HG03565 (cell line): ENCODE data around the gene SUN2.

Experiments
- ATAC-seq: cut with Tn5 transposase; IDR thresholded peaks from one replicate; pipeline ENCODE4 v1.9.1; 2021; ENCODE audit warnings: mild to moderate bottlenecking, moderate library complexity; ENCODE audit not compliant: unreplicated experiment

Gene SUN2

DNA sequence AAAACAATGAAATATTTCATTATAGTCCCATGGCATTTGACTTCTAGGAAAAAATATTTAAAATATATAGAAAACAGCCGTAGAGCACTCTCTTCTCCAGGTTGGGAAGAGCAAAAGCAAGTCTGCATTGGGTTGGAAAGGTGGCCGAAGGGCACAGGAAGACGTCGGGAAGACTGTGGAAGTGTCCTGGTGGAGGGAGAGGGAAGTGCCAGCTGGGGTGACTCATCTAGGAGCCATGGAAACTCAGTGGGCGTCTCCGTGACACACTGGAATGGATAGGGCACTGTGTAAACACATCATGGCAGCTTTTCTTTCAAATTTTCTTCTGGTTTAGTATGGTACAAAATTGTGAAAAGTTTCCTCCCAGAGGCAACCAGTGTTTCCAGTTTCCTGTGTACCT, 37.4 kb downstream of the SUN2 start:
- ATAC-seq: no peak

DNA sequence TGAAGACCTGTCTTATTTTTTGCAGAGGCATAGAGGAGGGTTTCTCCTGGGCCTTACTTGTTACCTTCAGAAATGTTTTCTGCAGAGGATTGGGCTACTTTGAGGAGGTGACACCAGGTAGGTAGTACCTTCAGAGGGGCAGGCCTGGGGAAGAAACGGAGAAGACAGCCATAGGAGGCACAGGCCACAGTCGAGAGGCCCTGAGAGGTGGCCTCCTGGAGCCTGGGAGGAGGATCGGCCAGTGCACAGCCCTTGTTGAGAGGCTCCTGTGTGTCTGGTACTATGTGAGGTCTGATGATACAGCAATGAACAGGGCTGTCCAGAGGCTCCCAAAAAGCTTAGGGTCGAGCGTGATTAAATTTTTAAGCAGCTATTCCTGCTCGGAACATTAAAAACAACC, 38.6 kb downstream of the SUN2 start:
- no peak for ATAC-seq

DNA sequence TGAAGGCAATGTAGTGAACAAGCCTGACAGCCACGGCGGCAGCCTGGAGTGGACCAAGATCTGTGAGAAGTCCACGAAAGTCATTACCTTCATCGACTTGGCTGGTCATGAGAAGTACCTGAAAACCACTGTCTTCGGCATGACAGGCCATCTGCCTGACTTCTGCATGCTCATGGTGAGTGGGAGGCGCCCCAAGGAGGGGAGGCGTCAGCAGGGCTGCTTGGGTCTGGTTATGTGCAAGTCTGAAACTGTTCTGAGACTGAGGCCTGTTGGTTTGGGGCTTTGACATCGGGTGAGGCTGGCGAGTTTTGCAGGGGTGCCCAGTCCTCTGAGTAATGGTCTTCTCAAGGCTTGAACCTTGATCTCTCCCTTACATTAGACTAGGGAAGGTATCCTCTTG, 39.0 kb downstream of the SUN2 start:
- no peak for ATAC-seq

DNA sequence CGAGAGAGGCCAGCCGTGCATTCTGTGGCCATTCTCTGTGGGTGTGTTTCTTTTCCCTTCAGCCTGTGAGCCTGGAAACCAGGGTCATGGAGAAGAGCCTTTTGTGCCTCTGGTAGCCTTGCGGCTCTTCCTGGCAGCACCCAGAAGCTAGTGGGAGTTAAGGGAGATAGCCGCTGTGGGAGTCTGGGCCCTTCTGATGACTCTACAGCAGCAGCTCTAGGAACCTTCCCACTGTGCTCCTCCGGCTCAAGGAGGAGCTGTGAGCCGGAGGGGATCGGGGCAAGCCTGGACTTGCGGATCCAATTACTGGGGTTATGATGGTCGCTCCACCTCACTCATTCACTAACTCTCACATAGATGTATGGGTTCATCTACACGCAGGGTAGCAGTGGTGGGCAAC, 39.5 kb downstream of the SUN2 start:
- no peak for ATAC-seq

DNA sequence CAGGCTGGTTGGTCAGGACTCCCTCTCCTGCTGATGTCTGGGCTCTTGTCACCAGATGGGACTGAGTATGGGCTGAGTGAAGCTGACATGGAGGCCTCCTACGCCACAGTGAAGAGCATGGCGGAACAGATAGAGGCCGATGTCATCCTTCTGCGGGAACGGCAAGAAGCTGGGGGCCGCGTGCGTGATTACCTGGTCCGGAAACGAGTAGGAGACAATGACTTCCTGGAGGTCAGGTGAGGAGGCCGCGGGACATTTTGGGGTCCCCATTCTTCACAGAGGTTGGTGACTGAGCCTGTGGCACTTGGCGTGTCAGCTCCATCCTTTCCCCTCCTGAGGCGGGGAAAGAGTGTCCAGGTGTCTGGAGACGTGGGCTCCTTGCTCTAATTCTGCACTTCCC, 39.9 kb downstream of the SUN2 start:
- ATAC-seq: no peak

DNA sequence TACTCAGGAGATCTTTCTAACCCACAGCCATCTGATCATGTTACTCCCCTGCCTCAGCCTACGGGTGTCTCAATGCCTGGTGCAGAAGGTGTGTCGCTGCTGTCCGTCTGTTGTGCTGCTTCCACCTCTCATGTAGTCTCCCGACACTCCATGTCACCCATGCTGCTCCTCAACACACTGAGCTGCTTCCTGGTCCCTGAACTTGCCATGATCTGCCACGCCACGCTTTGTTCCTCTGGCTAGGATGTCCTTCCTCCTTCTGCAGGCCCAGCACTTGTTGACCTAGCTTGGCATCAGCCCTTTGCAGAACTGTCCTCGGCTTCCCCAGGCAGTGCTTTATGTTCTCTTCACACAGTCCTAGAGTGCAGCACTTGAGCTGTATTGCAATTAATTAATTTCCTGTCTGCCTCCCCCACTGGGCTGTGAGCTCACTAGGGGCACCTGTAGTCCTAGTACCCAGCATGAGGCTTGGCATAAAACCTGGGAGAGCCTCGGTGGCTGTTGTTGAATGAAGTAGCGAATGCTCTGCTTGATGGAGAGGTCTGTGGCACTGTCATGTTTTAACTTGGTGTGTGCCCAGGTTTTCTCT, 40.5 kb downstream of the SUN2 start:
- ATAC-seq: no peak

DNA sequence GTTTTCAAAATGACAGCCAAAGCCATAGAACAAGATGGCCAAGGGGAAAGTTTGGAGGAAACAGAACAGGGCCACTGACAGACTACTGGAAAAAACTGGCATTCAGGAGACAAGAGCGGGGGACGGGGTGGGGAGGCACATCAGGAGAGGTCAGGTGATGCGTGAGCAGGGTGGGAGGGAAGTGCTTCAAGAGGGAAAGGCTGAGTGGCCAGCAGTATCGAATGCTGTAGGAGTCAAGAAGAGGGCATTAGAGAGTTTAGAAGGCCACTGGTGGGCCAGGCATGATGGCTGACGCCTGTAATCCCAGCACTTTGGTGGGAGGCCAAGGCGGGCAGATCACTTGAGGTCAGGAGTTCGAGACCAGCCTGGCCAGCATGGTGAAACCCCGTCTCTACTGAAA, 41.9 kb downstream of the SUN2 start:
- no peak for ATAC-seq

DNA sequence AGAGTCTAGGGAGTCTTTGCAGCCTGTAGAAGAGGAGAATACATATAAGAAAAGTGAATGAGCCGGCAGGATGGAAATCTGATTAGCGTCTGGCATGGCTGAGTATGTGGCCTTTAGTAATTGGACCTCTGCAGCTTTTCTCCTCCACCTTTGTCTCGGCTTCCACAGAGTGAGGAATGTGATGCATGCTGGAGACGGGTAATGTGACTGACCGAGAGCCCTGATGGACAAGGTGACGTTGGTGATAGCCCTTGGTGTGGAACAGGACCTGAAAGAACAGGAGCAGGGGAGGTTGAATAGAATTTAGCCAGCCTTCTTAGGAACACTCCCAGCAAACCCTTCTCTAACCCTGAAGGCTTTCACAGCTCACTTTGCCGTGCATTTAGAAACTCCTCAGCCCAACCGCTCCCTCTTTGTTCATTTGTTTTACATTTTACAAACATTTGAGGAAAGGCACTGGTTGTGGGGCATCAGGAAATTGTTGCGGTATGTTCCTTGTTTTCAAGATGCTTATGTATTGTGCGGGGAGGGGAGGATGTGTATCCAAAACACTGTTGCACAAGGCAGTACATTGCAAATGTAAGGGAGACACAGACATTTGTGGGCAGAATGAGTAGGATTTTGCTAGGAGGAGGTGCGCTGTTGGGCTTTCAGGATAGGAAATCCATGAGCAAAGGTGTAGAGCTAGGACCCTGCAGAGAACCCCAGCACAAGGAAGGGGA, 43.2 kb downstream of the SUN2 start:
- ATAC-seq: no peak

DNA sequence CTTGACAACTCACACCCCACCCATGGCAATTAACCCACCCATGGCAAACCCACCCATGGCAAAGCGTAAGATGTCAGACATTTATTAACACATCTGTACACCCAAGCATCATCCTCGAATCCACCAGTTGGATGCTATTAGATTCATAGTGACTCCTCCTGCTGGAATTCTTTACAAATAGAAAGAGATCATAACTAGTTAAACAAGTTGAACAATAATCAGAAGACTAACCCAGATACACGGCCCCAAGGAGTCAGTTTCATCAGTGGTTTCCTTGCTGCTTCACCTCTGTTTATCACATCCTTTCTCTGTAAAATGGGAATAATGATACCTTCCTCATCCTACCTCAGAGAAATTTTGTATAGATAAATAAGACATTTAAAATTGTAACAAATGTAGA, 44.9 kb downstream of the SUN2 start:
- ATAC-seq: no peak

DNA sequence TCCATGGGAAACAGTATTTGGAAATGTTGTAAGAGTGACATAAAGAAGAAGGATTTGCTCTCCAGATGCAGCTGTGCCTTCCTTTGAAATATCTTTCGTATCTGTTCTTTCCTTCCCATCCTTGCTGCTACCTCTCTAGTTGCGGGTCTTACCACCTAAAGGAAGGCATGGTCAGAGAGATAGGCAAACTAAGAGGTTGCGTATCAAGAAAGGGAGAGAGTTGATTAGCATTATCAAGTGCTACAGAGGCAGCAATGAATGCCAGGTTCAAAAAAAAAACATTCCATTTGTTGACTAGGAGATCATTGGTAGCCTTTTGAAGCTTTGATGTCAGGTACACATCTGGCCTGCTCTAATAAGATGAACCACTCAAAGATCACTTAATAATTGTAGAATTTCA, 45.4 kb downstream of the SUN2 start:
- ATAC-seq: no peak

DNA sequence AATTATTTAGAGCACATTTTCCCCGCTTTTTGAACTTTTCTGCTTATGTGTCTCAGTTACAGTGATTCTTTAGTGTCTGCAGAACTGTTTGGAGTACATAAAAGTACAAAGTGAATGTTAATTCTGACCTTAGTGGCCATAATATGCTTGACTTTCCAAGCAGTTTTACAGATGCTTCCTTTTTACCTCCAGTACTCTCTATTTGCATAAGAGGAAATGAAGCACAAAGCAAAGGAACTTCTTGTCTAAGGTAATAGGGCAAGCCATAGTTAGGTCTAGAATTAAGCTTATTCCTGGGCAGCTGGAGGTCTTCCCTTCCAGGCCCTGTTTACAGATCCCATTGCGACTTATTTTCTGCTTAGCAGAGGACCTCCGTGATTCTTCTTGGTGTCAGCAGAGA, 46.5 kb downstream of the SUN2 start:
- ATAC-seq: no peak

DNA sequence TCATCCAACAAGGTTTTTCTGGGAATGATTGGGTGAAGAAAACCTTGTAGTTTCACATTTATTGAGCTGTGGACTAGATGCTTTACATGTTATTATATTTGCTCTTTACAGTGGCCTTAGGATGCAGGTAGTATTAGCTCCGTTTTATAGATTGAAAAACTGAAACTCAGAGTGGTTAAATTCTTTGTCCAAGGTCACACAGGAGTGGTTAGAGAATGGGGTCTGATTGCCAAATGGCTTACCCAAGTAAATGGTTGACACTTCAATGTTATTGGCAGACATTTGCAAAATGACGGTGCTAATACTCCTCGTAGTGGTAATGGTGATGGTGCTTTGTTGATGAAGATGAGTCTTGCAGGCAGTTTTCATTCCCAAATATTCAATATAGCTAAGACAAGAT, 47.8 kb downstream of the SUN2 start:
- no peak for ATAC-seq

DNA sequence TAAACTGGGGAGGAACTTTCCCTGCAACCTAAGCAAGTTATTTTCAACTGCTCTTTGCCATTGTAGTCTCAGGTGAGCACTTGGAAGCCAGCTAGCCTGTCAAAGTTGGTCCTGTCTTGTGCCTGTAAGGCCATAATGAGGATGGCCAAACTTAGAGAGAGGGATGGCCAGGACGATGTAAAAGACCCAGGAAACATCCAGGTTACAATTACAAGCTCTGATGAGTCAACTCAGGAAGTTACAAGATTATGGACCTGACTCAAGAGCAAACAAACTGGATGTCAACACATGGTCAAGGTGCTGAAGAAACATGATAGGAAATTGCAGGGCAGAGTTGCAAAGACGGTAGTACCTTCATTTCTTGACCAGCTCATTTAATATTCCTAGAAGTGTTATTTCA, 48.5 kb downstream of the SUN2 start:
- ATAC-seq: no peak

DNA sequence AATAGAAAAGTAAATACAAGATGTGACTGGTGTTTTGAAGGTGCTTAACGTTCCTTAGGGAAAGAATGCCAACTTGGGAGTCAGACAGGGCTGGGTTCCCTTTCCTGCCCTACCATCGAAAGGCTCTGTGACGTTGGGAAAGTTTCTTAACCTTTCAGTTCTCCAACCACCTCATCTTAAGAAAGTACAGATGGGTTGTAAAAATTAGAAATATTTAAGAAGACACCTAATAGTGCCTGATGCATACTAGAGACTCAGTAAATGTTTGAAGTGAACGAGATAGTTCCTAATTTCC, 49.0 kb downstream of the SUN2 start:
- no peak for ATAC-seq

DNA sequence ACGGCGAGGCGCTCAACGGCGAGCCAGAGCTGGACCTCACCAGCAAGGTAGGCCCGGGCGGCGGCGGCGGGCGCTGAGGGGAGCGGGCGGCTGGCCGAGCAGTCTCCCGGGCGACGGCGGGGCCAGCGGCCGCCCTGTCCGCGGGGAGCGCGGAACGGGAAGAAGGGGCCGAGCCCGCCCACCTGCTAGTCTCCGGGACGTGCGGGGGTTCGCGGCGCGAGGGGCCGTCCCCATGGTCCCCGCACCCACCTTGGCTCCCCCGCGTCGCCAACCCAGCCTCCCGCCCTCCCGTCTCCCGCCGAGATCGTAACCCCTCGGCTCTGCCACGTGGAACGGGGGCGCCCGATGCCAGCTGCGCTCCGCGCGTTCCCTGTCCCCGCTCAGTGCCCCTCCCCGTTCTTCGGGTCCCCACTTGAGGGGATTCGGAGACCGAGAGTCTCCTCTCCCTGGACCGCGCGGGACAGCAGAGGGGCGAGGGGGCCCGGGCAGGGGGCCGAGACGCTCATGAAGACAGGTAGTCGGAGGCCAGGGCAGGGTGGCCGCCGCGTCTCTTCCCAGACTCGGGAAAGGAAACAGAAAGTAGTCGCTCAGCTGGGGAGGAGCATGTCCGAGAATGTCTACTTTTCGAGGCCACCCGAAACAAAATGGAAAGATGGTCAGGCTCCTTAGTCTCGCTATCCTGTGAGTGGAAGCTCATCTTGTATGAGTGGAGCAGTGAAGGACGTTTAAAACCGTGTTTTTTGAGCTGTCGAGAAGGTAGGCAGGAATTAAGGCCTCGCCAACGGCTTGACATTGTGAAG, 49.5 kb downstream of the SUN2 start:
- ATAC-seq: peak; percentile 5

DNA sequence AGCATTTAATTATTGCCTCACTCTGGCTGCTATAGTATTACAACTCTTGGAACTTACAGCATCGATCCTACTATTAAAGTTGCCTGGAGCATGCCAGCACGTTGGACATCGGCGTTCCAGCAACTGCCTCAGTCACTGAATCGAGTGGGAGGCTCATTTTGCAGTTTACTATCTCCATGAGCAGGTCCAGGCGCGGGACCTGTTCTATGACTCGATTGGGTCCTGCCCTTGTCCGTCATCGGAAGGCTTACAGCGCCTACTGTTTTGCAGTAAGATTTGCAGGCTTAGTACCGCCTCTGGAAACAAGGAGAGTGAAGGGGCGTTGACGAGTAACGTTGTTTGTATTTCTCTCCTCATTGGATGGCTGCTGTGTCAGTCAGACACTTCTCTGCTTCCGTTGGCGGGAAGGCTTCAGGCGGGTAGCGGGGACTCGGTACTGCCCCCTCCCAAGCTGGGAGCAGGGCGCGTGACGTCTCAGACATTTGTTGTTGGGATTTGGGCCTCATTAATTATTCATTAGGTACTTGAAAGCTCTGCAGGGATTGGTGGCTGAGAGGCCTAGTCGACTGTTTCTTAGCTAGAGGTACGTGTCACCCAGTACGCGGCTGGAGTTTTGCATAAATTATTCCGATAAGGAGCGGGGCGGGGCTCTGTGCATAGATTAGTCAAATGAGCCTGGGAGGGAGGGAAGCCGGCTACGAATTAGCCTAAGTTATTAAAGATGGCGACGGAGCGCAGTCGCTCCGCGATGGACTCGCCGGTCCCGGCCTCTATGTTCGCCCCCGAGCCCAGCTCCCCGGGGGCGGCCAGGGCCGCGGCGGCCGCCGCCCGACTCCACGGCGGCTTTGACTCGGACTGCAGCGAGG, 50.3 kb downstream of the SUN2 start, which contains the start of gene GTPBP1:
Gene GTPBP1, plus strand, starts transcription at position 710 of the 866 bp plus-strand sequence. Its CDS starts 12 bp downstream, at position 722.
- peak; percentile 63 for ATAC-seq

DNA sequence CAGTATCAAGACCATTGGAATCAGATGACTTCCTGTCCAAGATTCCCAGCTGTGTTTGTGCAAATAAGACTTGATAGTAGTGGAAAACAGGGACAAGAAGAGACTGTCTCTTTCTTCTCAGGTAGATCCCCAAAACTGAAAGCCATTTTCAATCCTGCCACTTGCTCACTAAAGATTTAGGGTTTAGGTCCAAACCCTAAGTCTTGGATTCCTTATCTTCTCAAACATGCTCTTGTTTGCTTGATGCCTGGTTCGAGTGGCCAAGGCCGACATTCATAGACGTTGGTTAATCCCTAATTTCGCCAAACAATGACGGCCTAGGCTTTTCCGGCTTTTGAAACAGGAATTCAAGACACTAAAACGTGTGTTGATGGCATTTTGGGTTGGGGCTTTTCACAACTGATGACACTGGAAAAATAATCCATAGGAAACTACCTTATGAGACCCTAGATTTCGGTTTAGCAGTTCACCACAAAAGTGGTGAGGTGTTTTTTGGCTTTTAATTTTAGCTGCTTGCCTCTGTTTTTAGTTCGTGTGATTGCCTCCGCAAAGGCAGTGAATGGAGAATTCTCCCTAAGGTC, 51.1 kb downstream of the SUN2 start:
- no peak for ATAC-seq

DNA sequence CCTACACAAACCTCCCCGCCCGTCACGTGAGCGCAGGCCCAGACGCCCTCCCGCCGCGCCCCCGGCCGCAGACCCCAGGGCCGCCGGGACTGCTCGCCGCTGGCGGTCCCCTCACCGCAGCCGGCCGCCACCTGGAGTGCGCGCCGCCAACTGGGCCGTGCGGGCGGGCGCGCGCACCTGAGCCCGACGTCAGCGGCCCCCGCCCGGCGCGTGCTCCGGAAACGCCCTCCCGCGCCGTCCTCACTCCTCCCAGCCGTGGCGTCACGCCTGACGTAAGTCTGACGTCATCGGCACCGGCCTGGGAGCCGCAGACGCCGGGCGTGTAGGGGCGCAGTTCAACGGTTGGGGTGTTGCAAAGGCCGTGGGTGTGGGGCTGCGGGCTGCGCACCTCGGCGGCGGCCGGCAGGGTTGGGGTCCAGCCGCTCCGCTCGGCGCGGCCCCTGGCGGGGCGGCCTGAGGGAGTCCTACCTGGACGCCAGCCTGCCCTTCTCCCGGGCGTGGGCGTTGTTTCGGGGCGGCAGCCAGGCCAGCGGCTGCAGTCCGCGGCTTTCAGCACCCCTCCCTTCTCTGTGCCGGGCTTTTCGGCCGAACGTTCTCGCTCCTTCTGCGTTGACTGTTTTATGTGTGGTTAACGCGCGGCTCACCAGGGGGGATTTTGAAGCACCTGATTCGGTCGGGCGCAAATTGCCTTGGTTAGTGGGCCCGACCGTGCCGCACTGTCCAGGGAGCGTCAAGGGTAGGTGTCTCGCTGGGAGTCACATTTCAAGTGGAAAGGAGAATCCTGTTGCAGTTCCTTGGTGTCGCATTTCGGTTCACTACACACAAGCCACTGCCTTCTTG, 54.8 kb downstream of the SUN2 start, which contains the start of gene JOSD1:
Gene JOSD1, minus strand, starts transcription at position 155 of the 840 bp plus-strand sequence. CDS start 956 bp downstream, outside the sequence.
- ATAC-seq: peak; percentile 27

DNA sequence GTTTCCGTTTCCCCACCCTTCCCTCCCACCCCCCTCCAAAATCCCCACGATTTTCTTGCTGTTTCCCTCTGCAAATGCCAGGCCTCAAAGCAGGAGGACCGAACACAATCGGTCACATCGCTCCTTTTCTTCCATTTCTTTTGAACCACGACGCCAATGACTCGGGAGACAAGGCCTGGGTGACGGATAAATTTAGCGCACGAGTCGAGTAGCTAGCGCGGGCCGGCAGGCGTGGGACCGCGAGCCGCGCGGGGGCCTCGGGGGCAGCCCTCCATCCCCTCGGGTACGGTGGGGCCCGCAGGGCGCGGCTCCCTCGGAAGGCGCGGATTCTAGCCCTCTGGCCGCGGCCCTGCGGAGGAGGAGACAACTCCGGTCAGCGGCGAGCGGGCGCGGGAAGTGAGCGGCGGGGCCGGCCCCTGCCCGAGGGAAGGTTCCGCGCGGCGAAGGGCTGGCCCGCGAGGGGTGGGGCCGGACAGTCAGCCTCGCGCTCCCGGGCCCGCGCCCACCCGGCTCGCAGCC, 55.5 kb downstream of the SUN2 start:
- no peak for ATAC-seq

DNA sequence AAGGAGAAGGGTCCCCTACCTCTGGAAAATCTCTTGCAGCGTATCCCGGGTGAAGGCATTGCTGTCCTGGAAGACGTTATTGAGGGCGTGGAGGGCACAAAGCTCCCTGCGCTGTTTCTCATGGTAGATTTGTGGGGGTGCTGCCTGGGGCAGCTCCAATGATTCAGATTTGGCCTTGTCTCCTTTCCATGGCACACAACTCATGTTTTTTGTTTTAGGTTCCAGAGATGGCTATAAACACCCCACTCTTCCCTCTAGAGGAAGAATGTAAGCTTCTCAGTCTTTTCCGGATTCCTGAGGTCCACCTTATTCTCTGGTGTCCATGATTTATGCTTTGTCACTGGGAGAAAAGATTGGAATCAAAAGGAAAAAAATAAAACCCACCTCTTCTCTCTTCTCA, 56.0 kb downstream of the SUN2 start:
- no peak for ATAC-seq
